Stimulated activated CD4-positive, alpha-beta T cell treated with anti-CD3 and anti-CD28 coated beads, Interleukin-12 subunit alpha, Interleukin-12 subunit beta, amount 100 ng/mL, for 4 hours (primary cell): Measurements from ENCODE around the gene IL5.
"Not testable (repeated sequence)": the region's sequence is repeated elsewhere in the genome, so short reads cannot be mapped to it uniquely, and the experiment has no call there.

Experiments
- DNase-seq: peaks from one replicate; pipeline ENCODE4 v3.0.0-alpha.2; 2020

IL5 gene

DNA sequence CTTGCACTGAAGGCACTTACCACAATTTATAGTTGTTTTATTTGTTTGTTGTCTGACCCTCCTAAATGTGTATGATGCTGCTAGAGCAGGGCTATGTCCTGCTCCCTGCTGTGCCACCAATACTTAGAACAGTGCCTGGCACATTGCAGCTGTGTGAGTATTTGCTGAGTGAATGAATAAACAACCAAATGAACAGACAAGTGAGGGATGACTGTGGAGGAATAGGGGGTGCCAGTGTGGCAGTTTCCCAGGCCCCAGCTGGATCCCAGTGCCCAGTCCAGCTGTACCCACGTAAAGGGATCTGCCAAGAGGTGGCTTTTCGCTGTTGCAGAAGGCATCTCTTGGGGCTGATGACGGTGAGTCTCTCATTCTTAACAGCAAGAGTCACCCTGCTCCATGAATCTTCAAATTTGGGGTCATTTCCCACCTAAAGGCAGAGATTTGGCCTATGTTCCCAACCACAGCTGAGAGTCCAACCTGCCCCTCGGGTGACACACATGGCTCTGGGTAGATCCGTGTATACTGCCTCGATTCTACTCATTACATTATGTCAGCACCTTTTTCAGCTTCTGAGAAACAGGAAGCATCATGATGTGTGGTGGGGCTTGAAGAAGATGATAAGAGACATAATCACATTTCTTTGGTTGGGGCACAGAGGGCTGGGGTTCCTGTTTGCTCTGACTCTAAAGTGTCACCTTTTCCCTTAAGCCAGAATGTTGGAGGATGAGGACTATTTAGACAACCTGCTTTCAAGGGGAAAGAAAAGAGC lies 14.3 kb downstream of the IL5 start:
- no peak for DNase-seq

DNA sequence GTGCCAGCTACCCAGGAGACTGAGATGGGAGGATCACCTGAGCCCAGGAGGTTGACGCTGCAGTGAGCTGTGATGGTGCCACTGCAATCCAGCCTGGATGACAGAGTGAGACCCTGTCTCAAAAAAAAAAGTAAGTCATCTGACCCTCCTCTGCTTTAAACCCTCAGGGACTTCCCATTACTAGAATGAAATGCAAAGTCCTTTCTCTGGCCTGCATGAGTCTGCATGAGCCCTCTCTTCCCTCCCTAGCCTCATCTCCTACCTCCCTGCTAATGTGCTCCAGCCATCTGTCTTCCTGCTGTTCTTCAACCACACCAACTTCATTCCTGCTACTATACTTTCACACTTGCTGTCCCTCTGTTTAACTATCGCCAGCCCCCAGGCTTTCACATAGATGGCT lies 15.3 kb downstream of the IL5 start:
- no peak for DNase-seq

DNA sequence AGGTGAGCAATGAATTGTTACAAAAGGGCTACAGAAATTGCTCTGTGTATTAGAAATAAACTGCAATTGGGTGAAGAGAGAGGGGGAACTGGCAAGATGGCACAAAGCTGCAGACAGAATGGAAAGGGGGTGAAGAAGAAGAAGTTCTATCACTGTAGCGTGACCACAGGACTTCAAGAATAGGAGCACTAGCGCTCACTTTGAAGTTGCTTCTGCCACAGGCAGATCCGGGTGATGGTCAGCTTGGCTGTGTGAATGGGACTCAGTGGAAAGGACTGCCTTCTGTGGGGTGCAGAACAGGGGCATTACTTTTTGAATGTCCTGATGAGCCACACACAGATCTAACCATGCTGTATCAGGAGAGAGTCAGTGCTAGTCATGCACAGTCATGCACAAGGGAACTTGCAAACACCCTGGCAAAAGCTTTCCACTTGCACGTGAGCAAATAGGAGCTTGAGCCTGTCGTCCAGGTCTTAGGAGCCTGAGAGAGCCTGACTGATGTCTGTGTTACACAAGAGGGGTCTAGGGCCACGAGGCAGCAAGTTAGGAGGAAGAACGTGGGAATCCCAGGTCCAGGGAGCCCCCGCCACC lies 16.3 kb downstream of the IL5 start:
- no peak for DNase-seq

DNA sequence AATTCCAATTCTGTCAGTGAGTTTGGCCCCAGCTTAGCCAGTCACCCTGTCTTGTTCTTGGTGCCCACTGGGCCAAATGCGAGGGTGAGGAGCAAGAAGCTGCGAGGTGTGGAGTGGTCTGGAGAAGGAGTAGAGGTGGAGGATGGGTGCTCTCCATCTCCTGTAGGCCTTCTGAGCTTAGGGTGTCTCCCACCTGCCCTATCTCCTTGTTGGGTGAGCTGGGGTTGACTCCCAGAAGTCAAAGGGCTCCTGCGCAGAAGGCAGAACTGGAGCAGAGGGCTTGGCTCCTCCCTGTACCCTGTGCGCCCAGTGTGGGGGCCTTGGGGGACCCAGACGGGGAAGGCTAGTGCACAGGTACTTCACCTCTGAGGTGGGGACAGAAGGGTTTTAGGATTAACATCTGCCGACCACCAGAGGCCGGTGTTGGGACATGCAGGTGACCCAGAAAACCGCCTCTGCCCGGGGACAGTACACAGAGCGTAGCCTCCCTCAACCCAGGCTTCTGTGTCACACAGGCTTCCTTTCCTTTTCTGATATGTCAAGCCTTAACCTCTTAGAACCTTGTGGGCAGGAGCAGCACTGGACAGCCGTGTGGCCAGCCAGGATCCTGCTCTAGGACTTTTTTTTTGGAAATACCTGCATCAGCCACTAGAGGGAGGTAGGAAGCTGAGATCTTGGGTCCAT lies 16.9 kb downstream of the IL5 start:
- no peak for DNase-seq

DNA sequence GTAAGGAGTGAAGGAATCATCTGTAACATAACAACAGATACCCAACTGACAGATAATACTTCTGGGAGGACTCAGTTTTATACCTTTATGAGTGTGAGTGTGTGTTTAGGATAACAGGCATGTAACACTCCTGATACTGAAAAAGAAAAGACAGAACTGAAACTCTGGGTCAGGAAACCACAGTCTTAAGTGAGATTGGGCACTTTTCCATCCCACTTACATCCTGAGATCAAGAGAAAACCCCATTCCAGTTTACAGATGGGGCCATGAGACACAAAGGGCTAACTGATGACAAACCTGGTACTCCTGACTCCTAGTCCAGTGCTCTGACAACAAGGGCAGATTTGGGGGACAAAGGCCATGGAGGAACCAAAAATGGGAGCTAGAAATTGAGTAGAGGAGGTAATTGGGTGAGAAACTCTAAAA lies 18.0 kb downstream of the IL5 start:
- no peak for DNase-seq

DNA sequence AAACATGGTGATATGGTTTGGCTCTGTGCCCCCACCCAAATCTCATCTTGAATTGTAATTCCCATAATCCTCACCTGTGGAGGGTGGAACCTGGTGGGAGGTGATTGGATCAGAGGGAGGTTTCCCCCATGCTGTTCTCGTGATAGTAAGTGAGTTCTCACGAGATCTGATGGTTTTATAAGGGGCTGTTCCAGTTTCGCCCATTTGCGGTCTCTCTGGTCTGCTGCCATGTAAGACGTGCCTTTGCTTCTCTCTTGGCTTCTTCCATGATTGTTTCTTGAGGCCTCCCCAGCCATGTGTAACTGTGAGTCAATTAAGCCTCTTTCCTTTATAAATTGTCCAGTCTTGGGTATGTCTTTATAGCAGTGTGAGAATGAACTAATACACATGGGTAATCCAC lies 18.4 kb downstream of the IL5 start:
- DNase-seq, result not testable (repeated sequence)

DNA sequence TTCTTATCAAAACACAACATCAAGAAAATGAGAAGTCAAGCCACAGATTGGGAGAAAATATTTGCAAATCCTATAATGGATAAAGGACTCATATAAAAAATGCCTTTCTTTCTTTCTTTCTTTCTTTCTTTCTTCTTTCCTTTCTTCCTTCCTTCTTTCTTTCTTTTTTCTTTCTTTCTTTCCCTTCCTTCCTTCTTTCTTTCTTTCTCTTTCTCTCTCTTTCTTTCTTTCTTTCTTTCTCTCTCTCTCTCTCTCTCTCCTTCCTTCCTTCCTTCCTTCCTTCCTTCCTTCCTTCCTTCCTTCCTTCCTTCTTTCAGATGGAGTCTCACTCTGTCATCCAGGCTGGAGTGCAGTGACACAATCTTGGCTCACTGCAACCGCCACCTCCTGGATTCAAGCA lies 21.3 kb downstream of the IL5 start:
- DNase-seq, result not testable (repeated sequence)

DNA sequence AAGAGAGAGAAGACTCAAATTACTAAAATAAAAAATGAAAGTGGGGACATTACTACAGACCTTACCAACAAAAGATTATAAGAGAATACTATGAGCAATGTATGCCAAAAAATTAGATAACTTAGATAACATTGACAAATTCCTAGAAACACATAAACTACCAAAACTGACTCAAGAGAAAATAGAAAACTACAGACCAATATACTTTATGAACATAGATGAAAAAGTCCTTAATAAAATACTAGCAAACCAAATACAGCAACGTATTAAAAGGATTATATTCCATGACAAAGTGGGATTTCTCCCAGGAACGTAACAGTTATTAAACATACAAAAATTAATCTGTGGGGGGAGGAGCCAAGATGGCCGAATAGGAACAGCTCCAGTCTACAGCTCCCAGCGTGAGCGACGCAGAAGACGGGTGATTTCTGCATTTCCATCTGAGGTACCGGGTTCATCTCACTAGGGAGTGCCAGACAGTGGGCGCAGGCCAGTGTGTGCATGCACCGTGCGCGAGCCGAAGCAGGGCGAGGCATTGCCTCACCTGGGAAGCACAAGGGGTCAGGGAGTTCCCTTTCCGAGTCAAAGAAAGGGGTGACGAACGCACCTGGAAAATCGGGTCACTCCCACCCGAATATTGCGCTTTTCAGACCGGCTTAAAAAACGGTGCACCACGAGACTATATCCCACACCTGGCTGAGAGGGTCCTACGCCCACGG lies 29.5 kb downstream of the IL5 start:
- not testable (repeated sequence) for DNase-seq

DNA sequence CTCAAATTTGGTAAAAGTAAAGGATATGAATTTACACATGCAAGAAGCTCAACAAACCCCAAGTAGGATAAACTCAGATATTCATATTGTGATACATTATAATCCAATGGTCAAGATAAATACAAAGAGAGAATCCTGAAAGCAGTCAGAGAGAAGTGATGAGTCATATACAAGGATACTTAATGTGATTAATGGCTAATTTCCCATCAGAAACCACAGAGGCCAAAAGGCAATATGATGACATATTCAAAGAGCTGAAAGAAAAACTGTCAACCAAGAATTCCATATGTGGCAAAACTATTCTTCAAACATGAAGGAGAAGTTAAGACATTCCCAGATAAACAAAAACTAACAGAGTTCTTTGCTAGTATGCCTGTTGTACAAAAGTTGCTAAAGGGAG lies 33.2 kb downstream of the IL5 start:
- DNase-seq, result no peak

DNA sequence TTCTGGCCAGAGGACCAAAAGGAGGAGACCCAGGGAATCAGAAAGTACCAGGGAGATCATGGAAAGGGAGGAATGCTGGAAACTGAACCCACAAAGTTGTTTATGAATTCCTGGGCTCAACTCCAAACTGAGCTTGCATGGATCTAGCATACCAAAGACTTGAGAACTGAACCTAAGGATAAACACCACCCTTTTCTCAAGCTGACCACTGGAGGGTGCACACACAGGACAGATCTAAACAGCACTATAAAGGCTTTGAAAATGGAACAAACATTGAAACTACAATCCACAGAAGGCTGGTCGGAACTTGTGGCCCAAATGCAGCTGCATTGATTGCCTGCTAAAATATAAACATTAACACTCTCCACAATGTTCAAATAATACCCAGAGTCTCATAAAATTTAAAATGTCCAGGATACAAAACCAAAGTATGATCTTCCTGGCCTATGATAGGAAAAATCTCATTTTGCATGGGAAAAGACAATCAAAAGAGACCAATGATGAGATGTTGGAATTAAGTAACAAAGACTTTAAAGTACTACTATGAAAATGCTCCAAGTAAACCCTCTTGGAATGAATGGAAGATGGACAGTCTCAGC lies 37.1 kb downstream of the IL5 start:
- DNase-seq, result no peak

DNA sequence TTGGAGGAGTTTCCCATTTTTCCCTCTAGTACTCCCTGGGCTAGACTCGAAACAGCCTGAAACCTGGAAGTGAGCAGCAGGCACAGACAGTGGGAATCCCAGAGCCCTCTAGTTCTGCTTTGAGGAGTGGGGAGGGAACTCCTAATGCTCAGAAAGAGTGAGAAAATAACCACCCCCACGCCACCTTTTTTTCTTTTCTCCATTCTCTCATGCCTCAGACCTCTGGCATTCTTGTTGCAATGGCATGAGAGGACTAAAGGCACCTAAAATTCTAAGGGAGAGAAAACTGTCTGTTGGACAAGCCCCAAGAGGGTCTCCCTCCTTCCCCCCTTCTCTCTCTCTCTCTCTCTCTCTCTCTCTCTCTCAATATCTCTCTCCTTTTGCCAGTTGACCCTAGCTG lies 37.7 kb downstream of the IL5 start:
- DNase-seq, result no peak

DNA sequence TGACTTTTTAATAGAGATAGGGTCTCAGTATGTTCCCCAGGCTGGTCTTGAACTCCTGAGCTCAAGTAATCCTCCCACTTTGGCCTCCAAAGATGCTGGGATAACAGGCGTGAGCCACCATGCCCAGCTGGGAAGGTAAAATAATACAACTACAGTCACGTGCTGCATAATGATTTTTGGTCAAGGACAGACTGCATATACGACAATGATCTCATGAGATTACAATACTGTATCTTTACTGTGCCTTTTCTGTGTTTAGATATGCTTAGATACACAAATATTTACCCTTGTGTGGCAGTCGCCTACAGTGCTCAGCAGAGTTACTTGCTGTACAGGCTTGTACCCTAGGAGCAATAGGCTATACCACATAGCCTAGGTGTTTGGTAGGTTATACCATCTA lies 38.6 kb downstream of the IL5 start:
- no peak for DNase-seq

DNA sequence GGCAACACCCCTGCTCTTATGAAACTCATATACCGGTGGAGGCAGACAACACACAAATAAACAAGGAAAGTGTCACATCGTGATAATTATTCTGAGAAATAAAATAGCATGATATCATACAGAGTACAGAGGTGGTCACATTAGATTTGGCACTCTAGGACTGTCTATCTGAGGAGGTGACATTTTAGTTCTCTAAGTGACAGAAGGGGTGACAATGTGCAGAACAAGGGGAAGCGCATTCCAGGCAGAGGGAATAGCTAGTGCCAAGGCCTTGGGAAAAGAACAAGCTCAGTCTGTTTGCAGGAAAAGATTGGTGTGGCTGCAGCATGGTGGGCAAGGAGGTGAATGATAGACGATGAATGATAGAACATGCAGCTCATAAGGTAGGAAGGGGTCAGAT lies 40.1 kb downstream of the IL5 start:
- DNase-seq, result no peak

DNA sequence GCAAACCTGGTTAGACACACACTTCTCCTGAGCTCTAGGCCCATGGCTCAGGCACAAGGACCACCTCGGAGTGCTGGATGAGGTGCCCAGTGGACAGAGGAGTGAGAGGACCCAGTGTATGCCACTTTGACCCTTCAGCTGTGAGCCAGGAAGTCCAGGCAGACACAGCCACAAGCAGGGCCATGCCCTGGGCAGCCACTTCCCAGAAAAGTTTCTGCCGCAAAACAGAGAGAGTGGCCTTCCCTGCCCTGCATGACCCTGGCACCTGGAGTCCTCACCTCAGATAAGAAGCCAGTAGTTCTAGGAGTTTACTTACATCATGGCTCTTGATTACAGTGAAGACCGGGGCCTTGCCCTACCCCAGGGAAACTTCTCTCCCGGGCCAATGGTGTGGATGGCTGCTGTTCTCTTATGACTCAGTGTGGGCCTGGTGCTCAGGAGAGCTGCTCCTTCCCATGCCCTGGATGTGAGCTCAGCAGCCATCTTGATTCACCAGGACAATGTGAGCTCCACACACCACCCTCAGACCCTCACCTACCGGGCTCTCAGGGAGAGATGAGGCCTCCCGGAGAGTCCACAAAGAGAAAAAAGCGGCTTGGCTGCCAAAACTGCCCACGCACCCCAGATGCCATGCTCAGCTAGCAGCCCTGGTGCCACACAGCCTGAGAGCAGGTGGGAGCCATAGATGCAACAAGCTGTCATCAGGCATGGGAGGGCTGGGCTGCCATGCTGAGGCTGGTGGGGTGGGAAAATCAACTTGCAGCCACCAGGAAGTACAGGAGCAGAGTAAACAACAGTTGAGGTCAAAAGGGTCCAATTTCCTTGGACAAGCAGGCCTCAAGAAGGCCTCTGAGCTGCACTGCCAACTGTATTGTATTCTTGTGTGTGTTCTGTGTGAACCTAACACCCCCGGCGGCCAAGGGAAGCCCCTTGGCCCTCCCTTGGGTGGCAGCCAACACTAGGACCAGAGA lies 41.1 kb downstream of the IL5 start:
- DNase-seq, result no peak

DNA sequence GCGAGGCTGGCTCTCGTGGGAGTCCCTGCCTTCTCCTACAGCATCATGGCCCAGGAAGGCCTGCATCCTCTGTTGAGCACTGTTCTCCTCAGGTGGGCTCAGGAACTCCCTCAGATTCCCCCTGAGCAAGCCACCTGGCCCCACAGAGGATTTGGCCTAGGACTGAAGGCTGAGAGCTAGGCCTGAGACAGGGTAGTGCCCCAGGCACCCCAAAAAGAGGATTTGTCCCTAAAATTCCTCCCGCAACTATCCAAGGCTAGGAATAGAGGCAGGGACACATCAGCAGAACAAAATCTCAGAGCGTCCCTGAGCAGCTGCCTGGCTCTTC lies 41.7 kb downstream of the IL5 start:
- DNase-seq, result no peak

DNA sequence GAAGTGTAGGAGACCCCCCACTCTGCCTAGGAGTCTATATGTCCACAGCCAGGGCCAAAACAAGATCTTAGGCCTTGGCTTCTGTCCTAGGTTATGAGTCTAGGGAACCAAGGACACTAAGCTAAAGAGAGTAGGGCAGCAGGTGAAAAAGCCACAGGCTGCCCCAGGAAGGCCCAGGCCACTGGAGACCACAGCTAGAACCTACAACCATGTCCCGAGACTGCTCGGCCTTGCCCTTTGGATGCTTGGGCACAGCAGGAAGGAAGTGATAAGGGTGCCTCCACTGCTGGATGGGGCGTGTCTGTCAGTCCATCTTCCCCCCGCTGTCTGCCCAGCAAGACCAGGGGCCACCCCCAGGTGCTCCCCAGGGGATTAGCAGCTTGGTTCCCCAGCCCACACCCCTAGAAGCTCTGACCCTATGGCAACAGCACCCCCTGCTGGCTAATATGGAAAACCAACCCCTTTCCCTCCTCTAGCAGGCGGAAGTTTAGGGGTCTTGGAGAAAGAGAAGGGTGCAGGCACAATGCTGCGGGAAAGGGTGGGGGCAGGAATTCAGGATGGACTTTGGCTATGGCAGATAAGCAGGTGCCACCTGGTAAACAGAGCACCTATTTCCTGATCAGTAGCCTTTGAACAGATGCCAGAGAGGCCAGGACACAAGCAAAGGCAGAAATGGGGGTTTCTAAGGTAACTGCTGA lies 42.2 kb downstream of the IL5 start:
- DNase-seq, result peak; percentile 65

DNA sequence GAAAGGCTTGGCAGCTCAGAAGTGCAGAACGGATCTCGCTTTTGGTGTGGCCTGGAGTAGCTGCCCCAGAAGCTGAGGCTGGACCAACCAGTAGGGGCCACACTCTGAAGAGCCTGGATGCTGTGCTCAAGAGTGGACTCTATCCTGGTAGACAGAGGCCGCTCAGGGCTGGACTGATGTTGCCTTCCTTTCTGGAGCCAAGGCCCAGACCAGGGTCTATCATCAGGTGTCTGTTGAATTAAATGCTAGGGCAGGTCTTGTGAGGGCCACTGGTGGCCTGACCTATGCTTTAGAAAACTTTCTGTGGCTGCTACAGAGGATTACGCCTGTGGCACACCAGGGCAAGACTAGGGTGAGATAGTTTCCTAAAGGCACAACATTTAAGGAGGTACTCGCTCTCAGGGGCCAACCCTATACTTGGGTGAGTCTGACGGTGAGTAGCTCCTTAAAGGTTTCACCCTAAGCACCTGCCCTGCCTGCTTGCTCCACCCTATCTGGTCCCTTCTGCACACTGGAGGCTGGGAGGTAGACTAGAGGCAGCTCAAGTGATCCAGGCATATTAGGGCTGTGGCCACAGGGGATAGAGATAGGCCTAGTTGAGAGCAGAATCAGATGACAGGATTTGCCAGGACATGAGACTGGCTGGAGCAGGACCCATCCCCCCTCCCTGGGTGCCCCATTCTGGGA lies 42.9 kb downstream of the IL5 start:
- no peak for DNase-seq

DNA sequence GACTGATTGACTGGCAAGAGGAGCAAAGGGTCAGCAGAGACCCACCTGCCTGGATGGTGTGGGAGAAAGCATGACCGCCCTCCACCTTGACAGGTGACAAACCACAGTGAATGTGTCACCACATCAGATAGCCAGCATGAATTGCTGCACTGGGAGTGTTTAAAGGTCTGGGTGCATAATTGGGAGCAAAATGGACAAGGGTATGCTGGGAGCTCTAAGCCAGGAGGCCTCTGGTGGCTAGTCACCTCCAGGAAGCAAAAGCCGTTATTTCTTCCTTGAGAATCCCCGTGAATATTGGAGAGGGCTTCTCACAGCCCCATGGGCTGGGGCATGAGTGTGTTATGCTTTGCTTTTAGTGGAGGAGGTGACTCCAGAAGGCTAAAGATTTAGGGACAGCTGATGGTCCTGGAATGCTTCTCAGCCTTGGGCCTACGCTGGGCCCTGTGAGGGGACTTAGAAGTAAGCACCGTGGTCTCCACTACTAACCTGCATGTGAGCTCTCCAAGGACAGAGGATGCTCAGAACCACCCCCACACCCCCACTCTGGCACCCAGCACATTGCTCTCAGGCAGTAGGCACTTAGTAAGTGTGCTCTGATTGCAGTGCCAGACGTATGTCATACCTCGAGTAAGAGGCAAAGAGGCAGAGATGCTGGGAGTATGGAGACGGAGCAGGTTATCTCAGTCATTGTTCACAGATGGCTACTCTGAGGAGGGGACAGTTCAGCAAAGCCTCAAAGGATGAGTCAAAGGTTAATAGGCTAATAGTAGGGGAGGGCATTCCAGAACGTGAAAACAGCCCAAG lies 43.7 kb downstream of the IL5 start:
- no peak for DNase-seq

DNA sequence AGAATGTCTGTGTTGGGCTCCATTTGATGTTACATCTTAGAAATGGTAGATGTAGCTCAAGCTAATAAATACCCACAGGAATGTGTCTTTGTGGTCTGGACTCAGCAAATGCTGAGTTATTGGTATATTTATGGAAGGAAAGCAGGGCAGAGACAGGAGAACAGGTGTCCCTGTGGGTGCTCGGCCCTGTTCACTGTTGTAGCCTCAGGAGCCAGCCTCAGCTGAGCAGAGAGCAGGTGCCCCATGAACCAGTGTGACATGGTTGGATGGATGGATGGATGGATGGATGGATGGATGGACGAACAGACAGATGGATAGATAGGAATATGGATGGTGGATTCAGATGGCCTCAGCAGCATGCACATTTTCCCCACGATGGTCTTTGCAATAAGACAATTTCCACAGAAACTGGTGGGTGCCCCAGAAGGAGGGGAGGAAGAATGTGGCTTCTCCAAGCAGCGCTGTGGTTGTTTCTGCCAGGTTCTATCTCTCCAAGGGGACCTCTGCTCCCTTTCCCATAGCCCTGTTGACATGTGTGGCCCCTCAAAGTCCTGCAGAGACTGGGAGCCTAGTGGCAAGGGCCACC lies 44.5 kb downstream of the IL5 start:
- DNase-seq, result no peak

DNA sequence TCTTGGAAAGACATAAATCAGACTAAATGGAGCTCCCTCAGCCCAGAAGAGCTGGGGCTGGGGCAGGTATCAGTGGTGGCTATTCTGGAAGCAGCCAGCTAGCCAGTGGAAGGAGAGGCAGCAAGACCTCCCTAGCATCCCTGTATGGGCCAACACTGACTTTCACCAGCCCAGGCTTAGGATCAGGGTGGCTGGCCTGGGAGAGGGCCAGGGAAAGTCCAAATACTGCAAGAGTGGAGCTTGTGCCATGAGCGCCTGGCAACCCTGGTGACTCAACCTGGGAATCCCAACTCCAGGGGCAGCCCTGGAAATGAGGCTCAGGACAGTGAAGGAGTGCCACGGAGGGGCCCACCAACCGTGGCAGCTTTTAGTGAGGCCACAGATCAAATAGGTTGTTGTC lies 45.2 kb downstream of the IL5 start:
- DNase-seq, result no peak
